Erythroblast (primary cell): ENCODE data around the gene BABAM2.

ENCODE experiments used
- GATA1 ChIP-seq: IDR thresholded peaks from 2 replicates; pipeline ENCODE4 v1.6.1; 2011; ENCODE audit warnings: low read depth, mild to moderate bottlenecking, control low read depth, low read length, moderate library complexity
- POLR2A ChIP-seq: IDR thresholded peaks from 2 replicates; pipeline ENCODE4 v1.6.1; 2011; ENCODE audit warnings: mild to moderate bottlenecking, low read length

- TF ChIP-seq POLR2A (no peak), GATA1 (no peak)
Observed at GRCh38 chr2:28292491-28292890, 402.0 kb downstream of the BABAM2 start.
